GM12864 (cell line): ENCODE data around the gene RAB3C.
A peak's percentile ranks its signal among the peaks of the same experiment; 100 is the strongest.
"Not testable (repeated sequence)": the region's sequence is repeated elsewhere in the genome, so short reads cannot be mapped to it uniquely, and the experiment has no call there.

ENCODE experiments used
- DNase-seq: peaks from one replicate; pipeline ENCODE4 v3.0.0-alpha.2; 2011; ENCODE audit warnings: low read depth
- H3K4me3 ChIP-seq: 2 replicates; pipeline ENCODE4 v1.5.1; 2011; ENCODE audit warnings: mild to moderate bottlenecking, low read depth, low read length, control low read depth
- CTCF ChIP-seq: IDR thresholded peaks from 2 replicates; pipeline ENCODE4 v1.5.1; 2011; ENCODE audit warnings: low read depth, mild to moderate bottlenecking, moderate library complexity, low read length, control low read depth, inconsistent platforms; ENCODE audit errors: missing control alignments

RAB3C gene

GRCh38 chr5:58582019-58582802 lies 664 bp upstream of the RAB3C start:
- no peak for DNase-seq
- TF ChIP-seq CTCF: no peak
- peak overlapping the region; percentile 40 for H3K4me3 ChIP-seq

- no peak for TF ChIP-seq CTCF
- no peak for DNase-seq
- no peak overlapping the region for H3K4me3 ChIP-seq
Measured at GRCh38 chr5:58595952-58596351, 13.1 kb downstream of the RAB3C start.

- no peak overlapping the region for H3K4me3 ChIP-seq
- no peak for DNase-seq
- TF ChIP-seq CTCF: no peak
Measured at GRCh38 chr5:58598440-58598839, 15.6 kb downstream of the RAB3C start.

- DNase-seq: no peak
- H3K4me3 ChIP-seq: no peak overlapping the region
- TF ChIP-seq CTCF: no peak
Measured at GRCh38 chr5:58599217-58599616, 16.3 kb downstream of the RAB3C start.

GRCh38 chr5:58600613-58601012 lies 17.7 kb downstream of the RAB3C start:
- not testable (repeated sequence) for H3K4me3 ChIP-seq, DNase-seq

GRCh38 chr5:58602889-58603288 lies 20.0 kb downstream of the RAB3C start:
- H3K4me3 ChIP-seq, DNase-seq: not testable (repeated sequence)

GRCh38 chr5:58606064-58606463 lies 23.2 kb downstream of the RAB3C start:
- H3K4me3 ChIP-seq: no peak overlapping the region
- no peak for TF ChIP-seq CTCF

GRCh38 chr5:58615972-58616371 lies 33.1 kb downstream of the RAB3C start:
- no peak overlapping the region for H3K4me3 ChIP-seq
- TF ChIP-seq CTCF: no peak
- DNase-seq: no peak

More at GRCh38 chr5:58606064-58606463, 23.2 kb downstream of the RAB3C start:
- DNase-seq: no peak
